RWPE2 (cell line): ENCODE results near the gene MYO5B.

Source experiments
- ATAC-seq: fragments of 200-7000 bp; cut with Tn5 transposase; 3 replicates; pipeline ENCODE4 v1.9.1; 2021; ENCODE audit warnings: low read depth
- DNase-seq: peaks from one replicate; pipeline ENCODE4 v3.0.0-alpha.2; 2020; ENCODE audit warnings: low spot score
- H3K27ac ChIP-seq: fragments of 450-650 bp; 2 replicates; pipeline ENCODE4 v1.5.1; 2017; ENCODE audit warnings: mild to moderate bottlenecking; ENCODE audit not compliant: poor library complexity, severe bottlenecking
- H3K27me3 ChIP-seq: fragments of 250-450 bp; sonication (Bioruptor Pico); 2 replicates; pipeline ENCODE4 v1.5.1; 2021; ENCODE audit warnings: mild to moderate bottlenecking, moderate library complexity; ENCODE audit not compliant: insufficient read depth, poor library complexity, severe bottlenecking
- H3K36me3 ChIP-seq: fragments of 250-450 bp; sonication (Bioruptor Pico); 2 replicates; pipeline ENCODE4 v1.5.1; 2020; ENCODE audit warnings: low read depth, mild to moderate bottlenecking, moderate library complexity
- H3K4me1 ChIP-seq: fragments of 250-450 bp; sonication (Bioruptor Pico); 2 replicates; pipeline ENCODE4 v1.5.1; 2021; ENCODE audit warnings: mild to moderate bottlenecking, moderate library complexity; ENCODE audit not compliant: insufficient read depth, poor library complexity, severe bottlenecking
- H3K4me3 ChIP-seq: fragments of 250-450 bp; sonication (Bioruptor Pico); 2 replicates; pipeline ENCODE4 v1.5.1; 2021; ENCODE audit warnings: mild to moderate bottlenecking, moderate library complexity; ENCODE audit not compliant: severe bottlenecking
- H3K9me3 ChIP-seq: fragments of 250-450 bp; sonication (Bioruptor Pico); 2 replicates; pipeline ENCODE4 v1.5.1; 2021; ENCODE audit warnings: mild to moderate bottlenecking, moderate library complexity; ENCODE audit not compliant: severe bottlenecking
- CTCF ChIP-seq: fragments of 450-650 bp; IDR thresholded peaks from one replicate; pipeline ENCODE4 v1.5.1; 2017; ENCODE audit warnings: mild to moderate bottlenecking, moderate library complexity; ENCODE audit not compliant: poor library complexity, severe bottlenecking

The MYO5B gene

GRCh38 chr18:49920731-49921130 lies 274.2 kb downstream of the MYO5B start:
- ATAC-seq (0 out of 3 replicates have a peak, but pooled peaks have one; percentile 22), DNase-seq (no peak)
- Histone ChIP-seq H3K9me3 (no peaks in the 10 kb centered on the region), H3K27ac (no peak overlapping the region), H3K4me1 (peaks cover 3% of the 10 kb centered on the region), H3K36me3 (no peaks in the 10 kb centered on the region), H3K4me3 (no peak overlapping the region), H3K27me3 (no peaks in the 10 kb centered on the region)
- TF ChIP-seq CTCF = no peak

GRCh38 chr18:49917742-49918141 lies 277.2 kb downstream of the MYO5B start:
- Histone ChIP-seq H3K36me3 (no peaks in the 10 kb centered on the region), H3K4me3 (no peak overlapping the region), H3K9me3 (no peaks in the 10 kb centered on the region), H3K4me1 (peaks cover 3% of the 10 kb centered on the region), H3K27me3 (no peaks in the 10 kb centered on the region), H3K27ac (no peak overlapping the region)
- ATAC-seq (no peak), DNase-seq (no peak)
- no peak for TF ChIP-seq CTCF

GRCh38 chr18:49915352-49915751 lies 279.6 kb downstream of the MYO5B start:
- H3K36me3 ChIP-seq = no peaks in the 10 kb centered on the region
- no peak for ATAC-seq
- no peaks in the 10 kb centered on the region for H3K27me3 ChIP-seq
- no peaks in the 10 kb centered on the region for H3K9me3 ChIP-seq
- TF ChIP-seq CTCF = no peak
- H3K4me1 ChIP-seq = no peaks in the 10 kb centered on the region
- no peak for DNase-seq
- no peak overlapping the region for H3K4me3 ChIP-seq
- no peak overlapping the region for H3K27ac ChIP-seq

GRCh38 chr18:49913221-49913620 lies 281.7 kb downstream of the MYO5B start:
- ATAC-seq (no peak), DNase-seq (no peak)
- Histone ChIP-seq H3K4me1 (no peaks in the 10 kb centered on the region), H3K36me3 (no peaks in the 10 kb centered on the region), H3K4me3 (no peak overlapping the region), H3K27me3 (no peaks in the 10 kb centered on the region), H3K9me3 (no peaks in the 10 kb centered on the region), H3K27ac (no peak overlapping the region)
- TF ChIP-seq CTCF = no peak

- Histone ChIP-seq H3K36me3 (no peaks in the 10 kb centered on the region), H3K4me3 (no peak overlapping the region), H3K9me3 (no peaks in the 10 kb centered on the region), H3K27ac (no peak overlapping the region), H3K27me3 (no peaks in the 10 kb centered on the region), H3K4me1 (no peaks in the 10 kb centered on the region)
- TF ChIP-seq CTCF = no peak
- DNase-seq (no peak), ATAC-seq (no peak)
Measured at GRCh38 chr18:49911427-49911826, 283.5 kb downstream of the MYO5B start.
